K562 (cell line): ENCODE results near the gene ASPHD2. TPM values are rescaled to one million over a fixed set of nuclear protein-coding genes. Genes with fewer than 3 reads are reported as not detected.

Experiments
- CREB3 ChIP-seq: fragments of 450-650 bp; conservative IDR thresholded peaks from 2 replicates; pipeline ENCODE4 v1.6.1; 2016; ENCODE audit warnings: missing genetic modification characterization, low read depth, mild to moderate bottlenecking, missing compliant biosample characterization, moderate library complexity
- DEAF1 ChIP-seq: fragments of 450-650 bp; formaldehyde crosslinking; IDR thresholded peaks from 2 replicates; pipeline ENCODE4 v1.4.0; 2020; ENCODE audit warnings: mild to moderate bottlenecking, moderate library complexity
- EHMT2 ChIP-seq: fragments of 450-650 bp; IDR thresholded peaks from 2 replicates; pipeline ENCODE4 v1.6.1; 2018; ENCODE audit warnings: antibody characterized with exemption
- GTF2B ChIP-seq: IDR thresholded peaks from 2 replicates; pipeline ENCODE4 v1.6.1; 2011; ENCODE audit not compliant: insufficient read length; ENCODE audit errors: extremely low read depth
- HDAC8 ChIP-seq: fragments of 450-650 bp; IDR thresholded peaks from 2 replicates; pipeline ENCODE4 v1.6.1; 2016; ENCODE audit warnings: mild to moderate bottlenecking, missing genetic modification characterization, moderate library complexity, missing compliant biosample characterization
- KDM2B ChIP-seq: fragments of 250-450 bp; sonication (Bioruptor Pico); IDR thresholded peaks from 2 replicates; pipeline ENCODE4 v1.8.0; 2021; ENCODE audit warnings: mild to moderate bottlenecking, moderate library complexity
- KLF16 ChIP-seq: IDR thresholded peaks from 2 replicates; pipeline ENCODE4 v1.6.1; 2016; ENCODE audit warnings: antibody characterized with exemption
- MTA1 ChIP-seq: fragments of 450-650 bp; IDR thresholded peaks from 2 replicates; pipeline ENCODE4 v1.6.1; 2017; ENCODE audit warnings: borderline replicate concordance
- NBN ChIP-seq: fragments of 450-650 bp; IDR thresholded peaks from 2 replicates; pipeline ENCODE4 v1.6.1; 2016; ENCODE audit warnings: low read depth, mild to moderate bottlenecking
- RAD21 ChIP-seq, 2 experiments: fragments of 250-450 bp in 1 of 2; fragments of 450-650 bp in 1 of 2; sonication (Bioruptor Pico) in 1 of 2; formaldehyde crosslinking in 1 of 2; IDR thresholded peaks in 1 of 2; conservative IDR thresholded peaks in 1 of 2; 2 replicates each; pipeline versions ENCODE4 v1.4.0 to v1.8.0; 2020 to 2022; ENCODE audit warnings: mild to moderate bottlenecking in 2 of 2, moderate library complexity in 1 of 2
- SMC3 ChIP-seq: conservative IDR thresholded peaks from 2 replicates; pipeline ENCODE4 v1.6.1; 2011; ENCODE audit warnings: low read depth, low read length, improper control_type of control experiment; ENCODE audit not compliant: insufficient read depth
- TBP ChIP-seq: optimal IDR thresholded peaks from 2 replicates; pipeline ENCODE3; 2011; ENCODE audit warnings: low read depth, low read length, improper control_type of control experiment
- TFE3 ChIP-seq: fragments of 450-650 bp; formaldehyde crosslinking; IDR thresholded peaks from 2 replicates; pipeline ENCODE4 v1.4.0; 2020; ENCODE audit warnings: mild to moderate bottlenecking, mixed read lengths
- THRB ChIP-seq: fragments of 450-650 bp; formaldehyde crosslinking; conservative IDR thresholded peaks from 2 replicates; pipeline ENCODE4 v1.4.0; 2022; ENCODE audit warnings: mild to moderate bottlenecking, missing genetic modification characterization
- ZBTB43 ChIP-seq: sonication (generic); formaldehyde crosslinking; IDR thresholded peaks from 2 replicates; pipeline ENCODE4 v1.8.0; 2023; ENCODE audit warnings: mild to moderate bottlenecking, missing genetic modification reagents
- ZC3H4 ChIP-seq: sonication (generic); formaldehyde crosslinking; IDR thresholded peaks from 2 replicates; pipeline ENCODE4 v1.9.0; 2021; ENCODE audit warnings: missing genetic modification reagents, borderline replicate concordance
- ZFP36 ChIP-seq: fragments of 150-350 bp; IDR thresholded peaks from 2 replicates; pipeline ENCODE4 v1.6.1; 2018; ENCODE audit warnings: low read length, low read depth; ENCODE audit not compliant: partially characterized antibody
- ZNF511 ChIP-seq: sonication (generic); formaldehyde crosslinking; IDR thresholded peaks from 2 replicates; pipeline ENCODE4 v1.8.0; 2022; ENCODE audit warnings: mild to moderate bottlenecking, missing genetic modification reagents
- ZNF778 ChIP-seq: fragments of 450-650 bp; formaldehyde crosslinking; IDR thresholded peaks from 2 replicates; pipeline ENCODE4 v1.4.0; 2020; ENCODE audit warnings: mild to moderate bottlenecking, moderate library complexity
- ZSCAN29 ChIP-seq: fragments of 450-650 bp; IDR thresholded peaks from 2 replicates; pipeline ENCODE4 v1.6.1; 2017
- polyA plus RNA-seq, 8 experiments: library from polyadenylated mRNA; depleted of rRNA in 4 of 8; stranded (reverse) in 5 of 8; unstranded in 3 of 8; fragments of >200 nt; fragmentation: Nextera tagmentation in 2 of 8; fragmentation: Illumina TruSeq in 1 of 8; extraction: Ambion mirVana in 2 of 8; extraction: Trizol in 1 of 8; gene quantifications; 2 replicates each; pipeline versions ENCODE4 v1.2.1 to v1.2.3, GENCODE V29; 2011 to 2014; ENCODE audit warnings: inconsistent platforms in 1 of 8, missing spikeins in 1 of 8
- total RNA-seq, 7 experiments: library from RNA; depleted of rRNA in 6 of 7; stranded (reverse); fragments of >200 nt in 6 of 7; fragmentation: Illumina TruSeq in 2 of 7; extraction: Trizol in 2 of 7; gene quantifications; 2 replicates each; pipeline versions ENCODE4 v1.2.1 to v1.2.3, GENCODE V29; 2011 to 2021; ENCODE audit warnings: low replicate concordance in 1 of 7

Gene ASPHD2
- total and polyA plus RNA-seq, 9 of the 15 experiments (the other 6 are each of a cell fraction or from before 2014, with no cell fraction given), result 0.18 to 0.64 (median 0.36) TPM

GRCh38 chr22:26461188-26461810 is 32.2 kb downstream of the ASPHD2 start (continued):
- no peak for TF ChIP-seq THRB (CRISPR knock-in tag)
- TF ChIP-seq EHMT2, result no peak
- TF ChIP-seq TBP, result no peak
- peak; percentile 77 for TF ChIP-seq SMC3
- no peak for TF ChIP-seq ZFP36
- no peak for TF ChIP-seq MTA1
- TF ChIP-seq ZNF511 (CRISPR knock-in tag), result no peak
- TF ChIP-seq KDM2B (CRISPR knock-in tag), result no peak
- TF ChIP-seq ZBTB43 (CRISPR knock-in tag), result no peak
- TF ChIP-seq ZSCAN29, result no peak
- no peak for TF ChIP-seq ZC3H4 (CRISPR knock-in tag)
- no peak for TF ChIP-seq CREB3 (tag)
- TF ChIP-seq GTF2B, result no peak
- TF ChIP-seq RAD21 (CRISPR knock-in tag; conservative IDR thresholded peaks at IDR 0.05 in 1 of 2, IDR thresholded peaks at IDR 0.05 in 1 of 2), result peak; percentile 65 to 85
- TF ChIP-seq ZNF778 (CRISPR knock-in tag), result no peak
- no peak for TF ChIP-seq TFE3
- TF ChIP-seq NBN, result no peak
- TF ChIP-seq HDAC8 (tag), result no peak
- TF ChIP-seq DEAF1 (CRISPR knock-in tag), result peak; percentile 68
- TF ChIP-seq KLF16, result no peak
